GM18511 (cell line): ENCODE measurements around the gene CBX6.

Experiments used
- ATAC-seq: cut with Tn5 transposase; IDR thresholded peaks from one replicate; pipeline ENCODE4 v1.9.1; 2021; ENCODE audit warnings: mild to moderate bottlenecking, moderate library complexity; ENCODE audit not compliant: unreplicated experiment

Gene CBX6

DNA sequence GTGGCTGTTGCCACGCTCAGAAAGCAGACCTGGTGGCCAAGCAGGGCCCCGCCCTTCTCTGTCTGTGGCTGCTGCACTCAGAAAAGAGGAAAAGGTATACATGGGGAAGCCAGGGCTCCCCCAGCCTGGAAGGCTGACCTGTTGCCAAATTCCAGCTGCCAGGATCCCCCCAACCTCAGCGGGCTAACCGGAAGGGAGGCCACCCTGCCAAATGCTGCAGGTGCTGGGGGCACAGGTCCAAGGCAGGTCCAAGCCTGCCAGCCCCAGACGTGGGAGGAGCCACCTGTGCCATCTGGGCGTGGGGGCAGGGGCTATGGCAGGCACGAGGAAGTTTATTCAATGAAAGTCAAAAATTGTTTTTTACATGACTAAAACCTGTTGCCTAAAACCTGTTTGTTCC is 30.8 kb downstream of the CBX6 start:
- ATAC-seq: no peak

DNA sequence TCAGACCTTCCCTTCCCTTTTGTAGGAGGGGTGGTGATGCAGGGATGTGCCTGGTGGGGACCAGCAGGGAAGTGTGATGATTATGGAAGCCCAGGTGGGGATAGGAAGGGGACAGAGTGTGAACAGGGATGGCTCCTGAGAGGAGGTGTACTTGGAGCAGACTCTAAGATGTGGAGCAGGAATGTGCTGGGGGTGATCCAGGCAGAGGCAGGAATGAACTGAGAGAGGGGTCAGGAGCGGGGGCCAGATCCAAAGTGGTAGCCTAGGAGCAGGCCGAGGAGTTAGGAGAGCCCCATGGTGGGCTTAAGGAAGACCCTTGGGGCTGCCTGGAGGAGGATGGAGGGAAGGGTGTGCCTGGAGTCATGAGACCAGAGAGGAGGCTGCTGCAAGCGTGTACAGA is 31.9 kb downstream of the CBX6 start:
- ATAC-seq: no peak

DNA sequence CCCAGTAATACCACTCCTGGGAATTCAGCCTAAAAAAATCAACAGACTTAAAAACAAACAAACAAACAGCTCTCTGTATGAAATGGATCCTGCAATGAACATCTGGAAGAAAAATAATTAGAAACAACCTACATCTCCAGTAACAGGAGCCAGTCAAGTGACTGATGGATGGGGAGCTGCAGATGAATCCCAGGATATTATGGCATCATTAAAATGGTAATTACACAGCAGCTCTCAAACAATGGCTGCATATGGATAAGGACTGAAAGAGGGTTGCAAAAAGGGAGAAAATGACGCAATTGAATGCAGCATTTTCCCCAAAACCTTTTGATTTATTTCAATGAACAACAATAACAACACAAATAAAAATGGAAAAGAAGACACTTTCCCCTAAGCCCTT is 32.3 kb downstream of the CBX6 start:
- no peak for ATAC-seq

DNA sequence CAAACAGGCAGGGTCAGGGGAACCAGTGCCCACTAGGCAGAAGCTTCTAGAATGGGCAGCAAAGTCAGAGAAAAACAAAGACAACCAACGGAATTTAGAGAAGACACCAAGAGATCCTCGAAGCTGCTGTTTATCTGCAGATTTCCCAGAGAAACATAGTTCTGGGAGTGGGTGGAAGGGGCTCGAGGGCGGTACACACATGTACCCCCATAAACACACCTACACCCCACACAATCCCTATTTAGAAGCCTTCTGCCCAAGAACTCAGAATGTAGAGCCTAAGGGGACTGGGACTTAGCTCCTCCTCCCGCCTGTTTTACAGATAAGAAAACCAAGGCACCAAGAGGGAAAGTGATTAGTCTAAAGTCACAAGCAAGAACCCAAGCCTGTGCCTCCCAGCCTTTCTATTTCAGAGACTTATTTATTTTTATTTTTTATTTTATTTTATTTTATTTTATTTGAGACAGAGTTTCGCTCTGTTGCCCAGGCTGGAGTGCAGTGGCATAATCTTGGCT is 34.5 kb downstream of the CBX6 start:
- no peak for ATAC-seq

DNA sequence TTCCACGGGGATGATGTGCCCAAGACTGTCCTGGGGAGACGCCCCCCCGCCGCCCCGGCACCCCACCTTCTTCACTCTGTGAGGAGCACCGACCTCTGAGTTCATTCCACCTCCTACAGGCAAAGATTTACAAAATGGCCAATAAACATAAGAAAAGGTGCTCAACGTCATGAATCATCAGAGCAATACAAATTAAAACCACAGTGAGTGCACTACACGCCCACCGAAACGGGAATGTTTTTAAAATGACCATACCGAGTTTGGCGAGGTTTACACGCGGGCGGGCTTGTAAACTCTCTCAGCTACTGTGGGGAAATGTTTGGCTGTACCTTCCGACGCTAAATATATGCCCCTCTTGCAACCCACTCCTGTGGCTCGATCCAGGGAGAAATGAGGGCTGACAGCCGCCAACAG is 36.1 kb downstream of the CBX6 start:
- ATAC-seq: no peak

DNA sequence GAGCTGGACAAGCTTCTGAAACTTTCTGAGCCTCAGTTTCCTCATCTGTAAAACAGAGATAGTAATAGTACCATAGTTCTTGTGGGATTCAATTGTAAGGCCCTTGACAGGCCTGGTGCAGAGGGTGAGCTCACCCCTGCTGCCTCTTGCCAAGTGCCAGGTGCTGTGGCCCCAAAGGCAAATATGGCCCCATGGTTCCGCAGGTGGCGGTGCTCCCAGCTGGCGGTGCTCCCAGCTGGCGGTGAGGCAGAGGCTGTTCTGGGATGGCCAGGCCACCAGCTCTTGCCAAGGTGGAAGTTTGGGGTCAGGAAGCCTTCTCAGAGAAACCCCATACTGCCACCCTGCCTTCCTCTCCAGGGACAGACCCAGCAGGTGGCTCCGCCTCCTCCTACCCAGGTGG is 37.0 kb downstream of the CBX6 start:
- no peak for ATAC-seq

DNA sequence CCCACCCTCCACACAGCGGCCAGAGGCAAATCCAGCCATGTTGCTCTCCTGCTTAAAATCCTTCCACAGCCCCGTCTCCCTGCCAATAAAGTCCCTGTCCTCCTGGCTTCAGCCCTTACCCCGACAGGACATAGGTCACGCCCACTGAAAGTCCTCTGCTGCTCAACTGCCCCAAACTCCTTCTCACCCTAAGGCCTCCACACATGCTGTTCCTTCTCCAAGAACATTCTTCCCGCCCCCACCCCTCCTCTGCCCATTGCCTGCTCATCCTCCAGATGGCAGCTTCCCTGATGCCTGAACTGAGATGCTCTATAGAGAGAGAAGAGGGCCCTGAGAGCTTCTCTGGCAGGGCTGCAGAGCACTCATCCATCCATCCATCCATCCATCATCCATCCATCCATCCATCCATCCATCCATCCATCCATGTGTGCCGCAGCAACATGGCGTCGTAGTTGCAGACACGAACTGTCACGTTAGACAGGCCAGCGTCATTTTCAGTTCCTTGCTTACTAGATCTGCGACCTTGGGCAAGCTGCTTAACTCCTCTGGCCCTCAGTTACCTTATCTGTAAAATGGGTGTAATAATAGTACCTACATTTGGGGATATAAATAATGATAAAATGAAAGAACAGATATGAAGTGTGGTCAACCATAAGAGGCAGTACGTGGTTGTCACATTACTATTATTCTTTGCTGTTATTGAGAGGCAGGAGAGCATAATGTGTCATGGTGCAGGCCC is 37.6 kb downstream of the CBX6 start:
- ATAC-seq: no peak

DNA sequence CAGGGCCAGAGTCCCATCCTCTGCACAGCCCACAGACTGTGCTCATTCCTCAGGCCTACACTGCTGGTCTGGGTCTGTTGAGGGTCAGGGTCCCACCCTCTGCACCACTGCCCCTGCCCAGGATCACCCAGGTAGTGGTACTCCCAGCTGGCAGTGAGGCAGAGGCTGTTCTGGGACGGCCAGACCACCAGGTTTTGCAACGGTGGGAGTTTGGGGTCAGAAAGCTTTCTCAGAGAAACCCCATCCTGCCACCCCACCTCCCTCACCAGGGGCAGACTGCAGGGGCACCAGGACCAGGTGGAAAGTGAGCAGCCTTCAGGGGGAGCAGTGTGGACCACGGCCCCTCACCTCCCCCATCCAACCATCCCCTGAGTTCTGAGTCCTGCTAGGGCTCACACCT is 39.0 kb downstream of the CBX6 start:
- ATAC-seq: no peak

DNA sequence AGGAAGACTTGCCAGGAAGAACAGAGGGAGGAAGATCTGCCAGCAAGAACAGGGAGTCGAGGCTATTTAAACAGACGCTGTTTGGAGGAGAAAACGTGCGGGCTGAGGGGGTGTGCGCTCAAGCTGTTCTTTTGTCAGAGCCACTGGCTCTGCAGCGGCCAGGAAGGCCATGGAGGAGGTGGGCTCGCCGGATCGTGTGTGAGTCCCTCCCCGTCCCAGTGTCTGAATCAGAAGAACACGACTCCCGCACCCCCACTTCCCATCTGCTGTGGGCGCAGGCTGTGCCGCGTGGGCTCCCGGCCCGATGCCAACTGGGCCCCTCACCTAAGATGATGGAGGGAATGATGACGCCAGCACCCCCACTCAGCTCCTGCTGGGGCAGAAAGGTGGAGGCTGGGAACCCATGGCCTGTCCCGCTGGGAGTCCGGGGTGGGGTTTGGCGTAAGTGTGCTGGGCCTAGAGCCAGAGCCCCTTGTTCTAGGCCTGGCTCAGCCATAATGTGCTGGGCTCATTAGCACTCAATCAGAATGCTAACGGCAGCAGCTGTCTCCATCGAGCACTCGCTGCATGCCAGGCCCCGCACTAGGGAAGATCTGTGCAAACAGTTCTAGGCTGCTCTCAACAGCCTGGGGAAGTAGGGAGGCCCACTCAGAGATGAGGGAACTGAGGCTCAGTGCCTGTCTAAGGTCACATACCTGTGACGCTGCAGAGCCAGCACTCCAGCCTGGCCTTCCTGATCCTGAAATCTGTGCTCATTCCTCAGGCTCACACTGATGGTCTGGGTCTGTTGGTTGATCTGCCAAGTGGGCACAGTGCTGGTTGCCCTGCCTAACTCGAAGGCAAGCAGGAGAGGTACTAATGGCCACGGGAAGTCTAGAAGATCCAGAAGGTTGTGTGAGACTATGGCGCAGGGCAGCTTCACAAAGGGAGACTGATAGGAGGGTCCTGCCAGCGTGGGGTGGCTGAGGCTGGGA is 39.7 kb downstream of the CBX6 start:
- ATAC-seq: no peak

DNA sequence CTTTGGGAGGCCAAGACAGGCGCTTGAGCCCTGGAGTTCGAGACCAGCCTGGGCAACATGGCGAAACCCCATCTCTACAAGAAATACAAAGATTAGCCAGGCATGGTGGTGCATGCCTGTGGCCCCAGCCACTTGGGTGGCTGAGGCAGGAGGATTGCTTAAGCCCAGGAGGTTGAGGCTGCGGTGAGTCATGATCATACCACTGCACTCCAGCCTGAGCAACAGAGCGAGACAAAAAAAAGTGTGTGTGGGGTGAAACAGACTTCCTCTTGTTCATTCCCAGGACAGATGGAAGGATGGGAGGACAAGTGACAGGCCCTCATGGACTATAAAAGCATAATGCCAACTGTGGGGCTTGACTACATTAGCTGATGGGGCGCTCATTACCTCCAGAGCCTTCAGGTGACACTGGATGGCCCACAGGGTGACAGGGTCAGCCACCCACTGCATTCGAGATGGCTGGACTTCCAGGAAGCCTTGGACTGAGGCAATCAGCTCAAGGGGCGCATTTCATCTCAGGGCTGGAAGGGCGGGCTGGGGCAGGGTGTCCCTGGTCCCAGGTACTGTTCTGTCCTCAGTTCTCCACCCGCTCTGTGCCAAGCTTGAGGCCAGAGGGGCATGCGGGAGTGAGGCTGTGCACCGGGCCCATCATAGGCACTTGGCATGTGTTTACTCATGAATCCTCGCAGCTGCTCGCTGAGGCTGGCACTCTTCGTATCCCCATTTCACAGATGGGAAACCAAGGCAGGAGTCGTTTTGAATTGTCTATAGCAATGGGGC is 40.7 kb downstream of the CBX6 start:
- ATAC-seq: no peak

DNA sequence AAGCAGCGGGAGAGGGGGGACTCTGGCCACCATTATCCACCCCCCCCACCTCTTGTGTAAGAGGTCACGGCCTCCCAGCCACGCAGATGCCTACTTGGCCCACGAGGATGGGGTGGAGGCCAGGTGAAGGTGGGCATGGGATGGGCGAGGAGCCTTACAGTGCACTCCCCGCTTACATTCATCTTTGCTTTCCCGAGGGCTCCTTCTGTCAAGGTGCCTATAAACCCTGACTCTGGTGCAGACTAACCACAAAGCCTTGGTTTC is 41.2 kb downstream of the CBX6 start:
- ATAC-seq: no peak

DNA sequence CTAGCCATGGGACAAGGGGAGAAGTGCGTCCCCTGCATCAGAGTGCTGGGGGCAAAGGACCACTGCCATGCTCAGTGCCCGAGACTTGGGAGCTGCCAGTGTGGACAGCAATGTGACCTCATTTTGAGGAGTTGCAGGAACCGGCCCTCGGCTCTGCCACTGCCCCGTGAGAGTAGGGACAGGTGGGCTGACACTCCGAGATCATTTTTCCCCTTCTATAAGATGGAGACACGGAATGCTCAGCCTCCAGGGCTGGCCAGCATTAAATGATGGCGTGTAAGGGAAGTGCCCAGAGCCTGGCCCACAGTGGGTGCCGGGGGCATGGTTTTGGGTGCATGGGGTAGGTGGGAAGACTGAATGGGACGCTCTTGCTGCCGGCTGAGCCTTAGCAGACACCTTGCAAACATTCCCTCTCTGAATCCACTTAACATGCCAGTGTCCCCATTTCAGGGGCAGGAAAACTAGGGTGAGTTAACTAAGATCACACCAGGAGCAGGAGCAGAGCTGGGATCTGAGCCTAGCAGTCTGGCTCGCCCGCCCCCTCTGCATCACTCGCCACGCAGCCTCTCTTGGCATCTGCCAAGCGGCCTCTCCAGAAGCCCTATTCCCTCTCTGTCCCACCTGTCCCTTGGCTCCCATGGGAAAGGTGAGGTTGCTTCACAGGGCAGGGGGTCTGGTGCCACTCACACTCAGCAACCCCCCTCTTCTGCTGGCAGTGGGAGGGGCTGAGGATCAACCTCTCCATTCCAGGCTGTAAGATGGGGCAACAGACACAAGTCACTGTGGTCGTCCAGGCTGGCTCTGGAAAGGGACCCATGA is 41.8 kb downstream of the CBX6 start:
- no peak for ATAC-seq

DNA sequence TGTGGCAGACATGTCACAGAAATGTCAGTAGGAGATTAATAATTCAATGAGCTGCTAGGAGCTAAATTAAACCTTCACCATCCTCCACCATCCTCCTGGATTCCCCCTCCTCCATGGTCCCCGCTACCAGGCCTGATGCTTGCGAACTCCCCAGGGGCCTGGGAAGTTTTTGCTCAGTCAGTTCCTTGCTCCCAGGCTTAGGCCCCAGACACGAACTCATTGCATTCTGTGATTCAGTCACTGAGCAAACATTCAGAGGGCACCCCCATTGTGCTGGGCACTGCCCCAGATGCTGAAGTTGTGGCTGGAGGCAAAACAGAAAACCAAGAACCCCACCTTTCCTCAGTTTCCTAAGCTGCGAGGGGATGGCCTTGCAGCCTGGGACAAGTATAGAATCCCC is 42.5 kb downstream of the CBX6 start:
- ATAC-seq: no peak

DNA sequence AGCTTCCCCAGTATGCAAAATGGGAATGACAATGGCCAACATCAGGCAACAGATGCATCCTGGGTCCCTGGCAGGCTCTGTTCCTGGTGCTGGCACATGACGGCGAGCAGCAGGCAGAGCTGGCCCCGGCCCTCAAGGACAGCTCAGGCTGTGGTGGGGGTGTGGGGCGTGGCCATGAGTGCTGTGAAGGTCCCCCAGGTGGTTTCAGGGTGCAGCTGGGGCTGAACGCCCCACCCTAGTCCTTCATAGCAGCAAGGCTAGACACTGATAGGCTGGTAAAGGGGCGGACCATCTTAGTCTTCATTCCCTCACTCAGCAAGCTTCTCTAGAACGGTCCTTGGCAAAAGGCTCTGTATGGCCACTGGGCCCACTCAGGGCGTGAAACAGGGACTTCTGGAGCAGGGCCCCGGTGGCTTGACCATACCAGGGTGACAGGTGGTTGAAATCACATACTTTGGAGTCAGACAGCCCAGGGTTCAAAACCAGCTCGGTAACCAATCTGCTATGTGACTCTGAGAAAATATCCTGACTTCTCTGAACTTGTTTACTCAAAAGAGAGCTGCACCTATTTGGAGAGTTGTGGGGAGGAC is 43.3 kb downstream of the CBX6 start:
- no peak for ATAC-seq

DNA sequence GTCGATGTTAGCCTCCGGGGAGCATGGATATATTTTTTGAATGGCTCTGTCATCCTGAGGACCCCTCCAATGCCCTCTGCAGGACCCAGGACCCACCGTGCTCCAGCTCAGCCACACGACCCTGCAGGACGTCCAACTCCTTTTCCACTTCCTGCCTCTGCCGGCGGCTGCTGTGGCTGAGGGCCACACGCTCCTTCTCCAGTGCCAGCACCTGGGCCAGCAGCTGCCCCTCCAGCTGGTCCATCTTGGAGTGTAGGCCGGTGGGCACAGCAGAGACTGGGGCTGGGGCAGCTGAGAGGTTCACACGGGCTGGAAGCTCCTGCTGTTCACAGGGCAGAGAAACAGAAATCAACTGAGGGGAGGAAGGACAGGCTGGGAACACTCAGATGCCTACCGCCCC is 43.8 kb downstream of the CBX6 start:
- no peak for ATAC-seq

DNA sequence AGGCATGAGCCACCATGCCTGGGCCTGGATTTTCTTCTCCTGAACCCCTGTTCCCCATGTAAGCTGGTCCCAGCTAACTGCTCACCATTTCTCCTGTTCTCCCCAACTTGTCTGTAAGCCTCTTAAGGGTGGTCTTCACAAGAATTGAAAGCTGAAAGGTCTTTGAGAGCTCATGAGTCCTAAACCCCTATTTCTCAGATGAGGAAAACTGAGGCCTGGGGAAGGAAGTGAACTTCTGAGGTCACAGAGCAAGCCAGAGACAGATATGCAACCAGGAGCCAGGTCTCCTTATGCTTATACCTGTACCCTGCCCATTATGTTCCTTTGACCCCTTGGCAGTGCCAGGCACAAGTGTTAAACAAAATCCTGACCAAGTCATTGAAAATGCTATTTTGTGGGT is 44.5 kb downstream of the CBX6 start:
- ATAC-seq: no peak

DNA sequence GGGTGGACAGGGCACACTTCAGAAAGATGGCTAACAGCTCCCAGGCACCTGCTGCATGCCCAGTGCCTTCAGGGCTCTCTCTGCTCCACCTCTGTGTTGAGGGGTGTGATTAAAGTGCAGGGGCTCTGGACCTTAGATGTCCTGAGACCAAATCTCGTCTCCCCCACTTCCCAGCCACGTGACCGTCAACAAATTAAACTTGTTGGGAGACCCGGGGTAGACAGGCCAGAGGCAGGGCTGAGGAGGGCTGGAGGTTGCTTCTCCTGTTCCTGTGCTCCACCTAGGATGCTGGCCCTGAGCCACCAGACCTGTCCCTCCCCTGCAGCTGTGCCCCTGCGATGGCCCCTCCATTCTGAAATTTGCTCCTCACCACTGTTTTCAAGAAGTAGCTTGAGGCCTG is 45.2 kb downstream of the CBX6 start:
- no peak for ATAC-seq

DNA sequence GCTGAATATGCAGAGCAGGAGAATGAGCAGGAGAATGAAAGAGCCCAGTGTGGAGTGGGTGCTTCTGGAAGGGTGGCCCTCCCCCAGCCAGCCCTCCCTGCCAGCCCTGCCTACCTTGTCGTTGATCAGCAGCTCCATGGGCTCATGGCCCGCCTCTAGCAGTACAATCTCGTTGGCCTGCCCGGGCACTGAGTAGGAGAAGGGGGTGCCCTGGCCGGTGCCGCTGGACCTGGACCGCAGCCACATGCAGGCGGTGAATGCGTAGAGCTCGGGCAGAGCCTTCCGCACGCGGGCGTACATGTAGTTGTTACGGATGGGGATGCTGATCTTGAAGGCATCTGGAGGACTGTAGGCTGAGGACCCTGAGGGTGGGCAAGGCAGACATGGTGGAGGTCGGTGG is 45.6 kb downstream of the CBX6 start:
- no peak for ATAC-seq

DNA sequence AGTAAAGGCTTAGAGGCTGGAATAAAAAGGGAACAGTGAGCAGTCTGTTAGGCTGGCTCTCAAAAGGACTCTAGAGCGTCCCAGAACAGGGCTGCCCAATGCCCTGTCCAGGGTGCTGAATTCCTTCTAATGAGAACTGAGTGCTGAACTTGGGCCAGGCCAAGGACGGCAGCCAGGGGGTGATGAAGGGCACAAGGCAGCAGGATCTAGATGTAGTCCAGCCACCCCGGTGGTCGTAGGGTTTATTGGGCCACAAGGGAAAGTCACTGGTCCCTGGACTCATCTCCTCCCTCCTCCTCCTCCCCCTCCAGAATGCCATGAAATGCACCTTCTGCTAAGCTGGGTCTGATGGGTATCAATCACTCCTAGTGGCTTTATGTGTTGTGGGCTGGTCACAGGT is 47.4 kb downstream of the CBX6 start:
- ATAC-seq: no peak

DNA sequence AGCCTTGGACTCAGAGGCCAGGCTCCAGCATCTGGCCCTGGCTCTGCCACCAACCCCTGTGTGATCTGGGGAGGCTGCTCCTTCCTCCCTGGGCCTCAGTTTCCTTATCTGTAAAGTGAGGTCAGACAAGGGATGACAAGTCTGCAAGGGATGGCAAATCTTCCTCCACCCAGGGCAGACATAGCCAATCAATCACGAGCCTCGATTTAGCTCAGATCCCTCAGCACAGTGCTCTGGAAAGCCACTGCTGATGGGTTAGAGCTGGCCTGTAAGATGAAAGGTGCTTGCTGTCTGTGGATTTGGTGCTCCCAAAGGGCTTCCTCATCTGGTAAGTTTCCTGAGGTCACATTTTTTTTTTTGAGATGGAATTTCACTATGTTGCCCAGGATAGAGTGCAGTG is 48.4 kb downstream of the CBX6 start:
- ATAC-seq: no peak
